Thoracic aorta (tissue), 2 donors: Measurements from ENCODE around the gene OR5D18. TPM values are rescaled to one million over a fixed set of nuclear protein-coding genes. Genes with fewer than 3 reads are reported as not detected.
"Not testable (repeated sequence)": the region's sequence is repeated elsewhere in the genome, so short reads cannot be mapped to it uniquely, and the experiment has no call there.

Experiments used
- ATAC-seq: fragments of 150-250 bp; one replicate; pipeline ENCODE4 v1.8.0; 2017; ENCODE audit warnings: low read depth; ENCODE audit not compliant: insufficient number of reproducible peaks, low FRiP score
- DNase-seq: peaks from one replicate; pipeline ENCODE4 v3.0.0-alpha.2; 2020; ENCODE audit warnings: low spot score
- H3K27ac ChIP-seq, 2 donors: fragments of 200-600 bp; sonication (generic); 1 replicate in 1 of 2; 2 replicates in 1 of 2; pipeline ENCODE4 v1.5.1; 2016; ENCODE audit warnings: mild to moderate bottlenecking in 2 of 2, moderate library complexity in 2 of 2
- H3K27me3 ChIP-seq: fragments of 200-600 bp; sonication (generic); replicated peaks from 2 replicates; pipeline ENCODE4 v1.6.0; 2016; ENCODE audit warnings: mild to moderate bottlenecking; ENCODE audit not compliant: insufficient read depth
- H3K36me3 ChIP-seq: fragments of 200-600 bp; sonication (generic); one replicate; pipeline ENCODE4 v1.5.1; 2016
- H3K4me1 ChIP-seq, 2 donors: fragments of 200-600 bp; sonication (generic); 1 replicate in 1 of 2; 2 replicates in 1 of 2; pipeline versions ENCODE4 v1.5.1 to v1.6.0; 2016; ENCODE audit warnings: low read depth in 2 of 2, mild to moderate bottlenecking in 1 of 2; ENCODE audit not compliant: control insufficient read depth in 1 of 2
- H3K4me3 ChIP-seq: fragments of 200-600 bp; sonication (generic); 2 replicates; pipeline ENCODE4 v1.5.1; 2016; ENCODE audit warnings: mild to moderate bottlenecking
- H3K9me3 ChIP-seq: fragments of 200-600 bp; sonication (generic); 2 replicates; pipeline ENCODE4 v1.5.1; 2016
- CTCF ChIP-seq: fragments of 200-600 bp; sonication (generic); IDR thresholded peaks from one replicate; pipeline ENCODE4 v1.5.1; 2019; ENCODE audit warnings: antibody characterized with exemption
- total RNA-seq, 2 donors: library from RNA; depleted of rRNA; stranded (reverse); fragments of >200 nt; gene quantifications; one replicate each; pipeline versions ENCODE4 v1.1.0 to v1.2.3, GENCODE V29; 2016

The OR5D18 gene
- total RNA-seq, 2 donors from 2014 or later, result not detected

GRCh38 chr11:55849037-55849436 is 29.6 kb downstream of the OR5D18 start:
- Histone ChIP-seq H3K9me3 (no peaks in the 10 kb centered on the region), H3K27me3 (no peaks in the 10 kb centered on the region), H3K4me1 (no peaks in the 10 kb centered on the region), H3K27ac (no peak overlapping the region), H3K4me3 (no peak overlapping the region), H3K36me3 (no peaks in the 10 kb centered on the region)
- DNase-seq, result no peak
- no peak for ATAC-seq
- TF ChIP-seq CTCF, result no peak

- H3K36me3 ChIP-seq, result no peaks in the 10 kb centered on the region
- H3K4me1 ChIP-seq, result no peaks in the 10 kb centered on the region
- TF ChIP-seq CTCF, result no peak
- ATAC-seq (no peak), DNase-seq (no peak)
- no peaks in the 10 kb centered on the region for H3K9me3 ChIP-seq
- H3K27me3 ChIP-seq, result no peaks in the 10 kb centered on the region
- no peak overlapping the region for H3K27ac ChIP-seq
- H3K4me3 ChIP-seq, result no peak overlapping the region
These were observed 32.7 kb downstream of the OR5D18 start for GRCh38 chr11:55852141-55852540.

- no peaks in the 10 kb centered on the region for H3K36me3 ChIP-seq
- H3K27me3 ChIP-seq, result no peaks in the 10 kb centered on the region
- no peaks in the 10 kb centered on the region for H3K4me1 ChIP-seq
- H3K4me3 ChIP-seq, result no peak overlapping the region
- no peaks in the 10 kb centered on the region for H3K9me3 ChIP-seq
- TF ChIP-seq CTCF, result no peak
- DNase-seq (no peak), ATAC-seq (no peak)
- H3K27ac ChIP-seq, result no peak overlapping the region
These were observed 35.3 kb downstream of the OR5D18 start for GRCh38 chr11:55854704-55855103.

- H3K4me3 ChIP-seq, DNase-seq, H3K27me3 ChIP-seq, ATAC-seq, H3K4me1 ChIP-seq, H3K36me3 ChIP-seq, H3K9me3 ChIP-seq, H3K27ac ChIP-seq: not testable (repeated sequence)
These were observed 47.9 kb downstream of the OR5D18 start for GRCh38 chr11:55867354-55867753.

Other genes starting within 250 kb of the OR5D18 start
- not detected for gene OR4C16, start 247.5 kb upstream of the OR5D18 start, total RNA-seq
- not detected for gene OR4C11, start 212.0 kb upstream of the OR5D18 start, total RNA-seq
- not detected for gene OR4P4, start 184.5 kb upstream of the OR5D18 start, total RNA-seq
- not detected for gene OR4S2, start 171.3 kb upstream of the OR5D18 start, total RNA-seq
- not detected for gene OR4C6, start 157.4 kb upstream of the OR5D18 start, total RNA-seq
- gene OR5D13, start 46.2 kb upstream of the OR5D18 start, total RNA-seq, result not detected
- not detected for gene OR5D14, start 24.1 kb upstream of the OR5D18 start, total RNA-seq
- gene OR5L1, start 8.3 kb upstream of the OR5D18 start, total RNA-seq, result not detected
- gene OR5L2, start 7.6 kb downstream of the OR5D18 start, total RNA-seq, result not detected
- gene OR5D16, start 19.1 kb downstream of the OR5D18 start, total RNA-seq, result not detected
- gene TRIM51, start 63.7 kb downstream of the OR5D18 start, total RNA-seq, result not detected
- not detected for gene OR5W2, start 95.0 kb downstream of the OR5D18 start, total RNA-seq
- gene OR5I1, start 116.8 kb downstream of the OR5D18 start, total RNA-seq, result not detected
- not detected for gene OR10AG1, start 150.3 kb downstream of the OR5D18 start, total RNA-seq
- not detected for gene OR5F1, start 175.0 kb downstream of the OR5D18 start, total RNA-seq
- gene OR5AS1, start 208.0 kb downstream of the OR5D18 start, total RNA-seq, result not detected